GM23338 (cell line): Measurements from ENCODE around the gene TPO. TPM values are rescaled to one million over a fixed set of nuclear protein-coding genes. Genes with fewer than 3 reads are reported as not detected.

ENCODE experiments used
- ATAC-seq: fragments of 200-7000 bp; cut with Tn5 transposase; 3 replicates; pipeline ENCODE4 v1.9.1; 2020
- DNase-seq: peaks from one replicate; pipeline ENCODE4 v3.0.0-alpha.2; 2015; ENCODE audit warnings: low spot score
- H2AFZ ChIP-seq: fragments of 200-600 bp; sonication (generic); 2 replicates; pipeline ENCODE4 v1.8.0; 2016; ENCODE audit warnings: antibody characterized with exemption, mild to moderate bottlenecking, moderate library complexity
- H3F3A ChIP-seq: fragments of 200-600 bp; sonication (generic); replicated peaks from 2 replicates; pipeline ENCODE4 v1.8.0; 2017; ENCODE audit warnings: antibody characterized with exemption, mixed run types, low read depth
- H3K27ac ChIP-seq: fragments of 200-600 bp; sonication (generic); 2 replicates; pipeline ENCODE4 v1.6.1; 2016; ENCODE audit warnings: low read depth
- H3K27me3 ChIP-seq: fragments of 200-600 bp; sonication (generic); 2 replicates; pipeline ENCODE4 v1.8.0; 2016; ENCODE audit warnings: mild to moderate bottlenecking, mixed run types, moderate library complexity; ENCODE audit not compliant: insufficient read depth
- H3K36me3 ChIP-seq: fragments of 200-600 bp; sonication (generic); 2 replicates; pipeline ENCODE4 v1.8.0; 2016; ENCODE audit warnings: mild to moderate bottlenecking; ENCODE audit not compliant: insufficient read depth
- H3K4me1 ChIP-seq: fragments of 200-600 bp; sonication (generic); 2 replicates; pipeline ENCODE4 v1.8.0; 2016; ENCODE audit warnings: mild to moderate bottlenecking, moderate library complexity; ENCODE audit not compliant: insufficient read depth
- H3K4me2 ChIP-seq: fragments of 200-600 bp; sonication (generic); 2 replicates; pipeline ENCODE4 v1.7.1; 2017; ENCODE audit warnings: mixed run types
- H3K4me3 ChIP-seq: fragments of 200-600 bp; sonication (generic); 2 replicates; pipeline ENCODE4 v1.6.1; 2016; ENCODE audit warnings: mixed run types
- H3K79me2 ChIP-seq: fragments of 200-600 bp; sonication (generic); replicated peaks from 2 replicates; pipeline ENCODE4 v1.8.0; 2017; ENCODE audit warnings: mild to moderate bottlenecking; ENCODE audit not compliant: insufficient read depth
- H3K9me2 ChIP-seq: fragments of 200-600 bp; sonication (generic); 2 replicates; pipeline ENCODE4 v1.8.0; 2017; ENCODE audit not compliant: insufficient read depth
- H4K20me1 ChIP-seq: fragments of 200-600 bp; sonication (generic); replicated peaks from 2 replicates; pipeline ENCODE4 v1.8.0; 2017; ENCODE audit warnings: mild to moderate bottlenecking; ENCODE audit not compliant: insufficient read depth
- H3K27ac Mint-ChIP-seq: 2 replicates; pipeline ENCODE4 v1.8.0; 2020; ENCODE audit warnings: inconsistent platforms, mild to moderate bottlenecking, moderate library complexity, mixed read lengths
- H3K27me3 Mint-ChIP-seq: 3 replicates; pipeline ENCODE4 v1.8.0; 2022; ENCODE audit warnings: low read depth, mild to moderate bottlenecking, moderate library complexity, mixed read lengths, inconsistent platforms; ENCODE audit not compliant: insufficient read depth, poor library complexity
- H3K36me3 Mint-ChIP-seq: 3 replicates; pipeline ENCODE4 v1.8.0; 2021; ENCODE audit warnings: low read depth, mild to moderate bottlenecking, inconsistent platforms, moderate library complexity, mixed read lengths
- H3K4me1 Mint-ChIP-seq: 3 replicates; pipeline ENCODE4 v1.8.0; 2020; ENCODE audit warnings: mild to moderate bottlenecking, inconsistent platforms, mixed read lengths
- H3K4me3 Mint-ChIP-seq: 3 replicates; pipeline ENCODE4 v1.8.0; 2021; ENCODE audit warnings: moderate library complexity, mild to moderate bottlenecking, inconsistent platforms, mixed read lengths
- H3K9me3 Mint-ChIP-seq: 3 replicates; pipeline ENCODE4 v1.8.0; 2020; ENCODE audit warnings: moderate library complexity, mild to moderate bottlenecking, inconsistent platforms, mixed read lengths
- CREB1 ChIP-seq: fragments of 250-450 bp; sonication (Bioruptor Pico); IDR thresholded peaks from 2 replicates; pipeline ENCODE4 v1.5.0; 2020; ENCODE audit warnings: low read depth, mild to moderate bottlenecking, moderate library complexity
- ETS1 ChIP-seq: IDR thresholded peaks from 2 replicates; pipeline ENCODE4 v1.6.1; 2016; ENCODE audit warnings: antibody characterized with exemption
- EZH2 ChIP-seq: fragments of 200-600 bp; sonication (generic); IDR thresholded peaks from one replicate; pipeline ENCODE4 v1.8.0; 2017; ENCODE audit warnings: antibody characterized with exemption, mild to moderate bottlenecking, low read depth; ENCODE audit not compliant: unreplicated experiment
- EZH2phosphoT487 ChIP-seq: fragments of 200-600 bp; sonication (generic); IDR thresholded peaks from one replicate; pipeline ENCODE4 v1.8.1; 2018; ENCODE audit warnings: antibody characterized with exemption; ENCODE audit not compliant: unreplicated experiment
- JUNB ChIP-seq: IDR thresholded peaks from one replicate; pipeline ENCODE4 v1.6.1; 2016; ENCODE audit warnings: antibody characterized with exemption; ENCODE audit not compliant: unreplicated experiment
- NANOG ChIP-seq: IDR thresholded peaks from 2 replicates; pipeline ENCODE4 v1.6.1; 2016; ENCODE audit warnings: antibody characterized with exemption, borderline replicate concordance
- POLR2AphosphoS5 ChIP-seq: IDR thresholded peaks from 2 replicates; pipeline ENCODE4 v1.6.1; 2016; ENCODE audit warnings: antibody characterized with exemption, low read depth
- REST ChIP-seq: IDR thresholded peaks from one replicate; pipeline ENCODE4 v1.6.1; 2018; ENCODE audit warnings: antibody characterized with exemption; ENCODE audit not compliant: unreplicated experiment
- STAT1 ChIP-seq: IDR thresholded peaks from one replicate; pipeline ENCODE4 v1.6.1; 2016; ENCODE audit warnings: antibody characterized with exemption; ENCODE audit not compliant: unreplicated experiment
- ZNF114 ChIP-seq: fragments of 250-450 bp; sonication (Bioruptor Pico); IDR thresholded peaks from 2 replicates; pipeline ENCODE4 v1.5.0; 2020; ENCODE audit warnings: mild to moderate bottlenecking, moderate library complexity
- ZNF331 ChIP-seq: fragments of 250-450 bp; sonication (Bioruptor Pico); IDR thresholded peaks from 2 replicates; pipeline ENCODE4 v1.5.0; 2020; ENCODE audit warnings: low read depth, mild to moderate bottlenecking, moderate library complexity
- ZNF462 ChIP-seq: fragments of 250-450 bp; sonication (Bioruptor Pico); IDR thresholded peaks from 2 replicates; pipeline ENCODE4 v1.5.0; 2020; ENCODE audit warnings: mild to moderate bottlenecking, moderate library complexity
- polyA plus RNA-seq: library from polyadenylated mRNA; unstranded; fragments of >200 nt; fragmentation: Nextera tagmentation; extraction: Ambion mirVana; gene quantifications from 2 replicates; pipeline ENCODE4 v1.2.1, GENCODE V29; 2016
- total RNA-seq: library from RNA; depleted of rRNA; stranded (reverse); fragments of >200 nt; shearing (Covaris generic); gene quantifications from 2 replicates; pipeline ENCODE4 v1.2.3, GENCODE V29; 2014

The TPO gene
- total and polyA plus RNA-seq, 2 experiments from 2014 or later: 0.74 TPM; not detected in 1

- no peak for TF ChIP-seq REST
- TF ChIP-seq ZNF331 (CRISPR knock-in tag): no peak
- TF ChIP-seq NANOG: no peak
Observed at GRCh38 chr2:1398191-1398590, 15.1 kb upstream of the TPO start (continued).

GRCh38 chr2:1400943-1401735, 12.1 kb upstream of the TPO start:
- Mint-ChIP-seq H3K9me3 (peaks cover 4% of the 10 kb centered on the region), H3K36me3 (no peaks in the 10 kb centered on the region), H3K4me1 (no peaks in the 10 kb centered on the region), H3K4me3 (no peak overlapping the region), H3K27me3 (peaks cover 13% of the 10 kb centered on the region), H3K27ac (no peak overlapping the region)
- Histone ChIP-seq H3K27ac (no peak overlapping the region), H3F3A (no peaks in the 10 kb centered on the region), H3K79me2 (no peaks in the 10 kb centered on the region), H2AFZ (no peak overlapping the region), H3K36me3 (no peaks in the 10 kb centered on the region), H3K4me3 (no peak overlapping the region), H3K4me2 (no peak overlapping the region), H3K27me3 (no peaks in the 10 kb centered on the region), H3K4me1 (no peaks in the 10 kb centered on the region), H3K9me2 (no peaks in the 10 kb centered on the region), H4K20me1 (no peaks in the 10 kb centered on the region)
- ATAC-seq (no peak), DNase-seq (no peak)
- no peak for TF ChIP-seq ZNF462 (CRISPR knock-in tag)
- TF ChIP-seq ZNF114 (CRISPR knock-in tag): no peak
- TF ChIP-seq POLR2AphosphoS5: no peak
- no peak for TF ChIP-seq STAT1
- no peak for TF ChIP-seq EZH2
- no peak for TF ChIP-seq ZNF331 (CRISPR knock-in tag)
- no peak for TF ChIP-seq NANOG
- TF ChIP-seq CREB1: no peak
- TF ChIP-seq JUNB: no peak
- no peak for TF ChIP-seq ETS1
- no peak for TF ChIP-seq EZH2phosphoT487
